Measurements from ENCODE around the gene HCN1.

DNA sequence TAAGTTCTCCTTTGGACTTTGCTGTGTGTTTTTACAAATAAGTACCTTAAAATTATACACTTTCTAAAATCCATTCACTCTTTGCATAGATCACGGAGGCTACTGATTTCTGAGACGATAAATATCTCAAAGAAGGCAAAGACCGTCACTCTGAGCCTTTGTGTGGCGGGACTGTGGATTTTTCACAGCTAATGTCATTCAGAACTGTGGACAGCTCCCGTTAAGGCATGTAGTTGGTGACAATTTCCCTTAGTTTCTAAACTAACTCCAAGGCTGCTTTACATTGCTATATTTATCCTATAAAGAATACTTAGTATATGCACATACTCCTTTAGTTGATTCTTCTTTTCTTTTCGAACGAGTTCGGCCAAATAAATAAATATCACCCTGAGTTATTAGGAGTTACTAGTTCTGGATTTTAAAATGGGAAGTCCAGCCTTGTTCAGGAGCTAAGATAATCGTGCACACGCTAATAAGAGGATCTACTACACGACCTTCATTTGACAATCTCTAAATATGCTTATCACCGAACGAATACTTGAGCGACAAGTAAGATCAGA, 1.8 kb downstream of the HCN1 start:
- no peak for TF ChIP-seq TCF12 (IDR thresholded peaks at IDR 0.05)
- TF ChIP-seq TCF12 (CRISPR knock-in tag; IDR thresholded peaks at IDR 0.05), result no peak
- TF ChIP-seq ZNF12 (CRISPR knock-in tag; IDR thresholded peaks at IDR 0.05), result no peak
- no peak for TF ChIP-seq KLF11 (CRISPR knock-in tag; IDR thresholded peaks at IDR 0.05)
- TF ChIP-seq, protein P1, sequence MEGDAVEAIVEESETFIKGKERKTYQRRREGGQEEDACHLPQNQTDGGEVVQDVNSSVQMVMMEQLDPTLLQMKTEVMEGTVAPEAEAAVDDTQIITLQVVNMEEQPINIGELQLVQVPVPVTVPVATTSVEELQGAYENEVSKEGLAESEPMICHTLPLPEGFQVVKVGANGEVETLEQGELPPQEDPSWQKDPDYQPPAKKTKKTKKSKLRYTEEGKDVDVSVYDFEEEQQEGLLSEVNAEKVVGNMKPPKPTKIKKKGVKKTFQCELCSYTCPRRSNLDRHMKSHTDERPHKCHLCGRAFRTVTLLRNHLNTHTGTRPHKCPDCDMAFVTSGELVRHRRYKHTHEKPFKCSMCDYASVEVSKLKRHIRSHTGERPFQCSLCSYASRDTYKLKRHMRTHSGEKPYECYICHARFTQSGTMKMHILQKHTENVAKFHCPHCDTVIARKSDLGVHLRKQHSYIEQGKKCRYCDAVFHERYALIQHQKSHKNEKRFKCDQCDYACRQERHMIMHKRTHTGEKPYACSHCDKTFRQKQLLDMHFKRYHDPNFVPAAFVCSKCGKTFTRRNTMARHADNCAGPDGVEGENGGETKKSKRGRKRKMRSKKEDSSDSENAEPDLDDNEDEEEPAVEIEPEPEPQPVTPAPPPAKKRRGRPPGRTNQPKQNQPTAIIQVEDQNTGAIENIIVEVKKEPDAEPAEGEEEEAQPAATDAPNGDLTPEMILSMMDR (CRISPR knock-in tag; IDR thresholded peaks at IDR 0.05), result no peak
- TF ChIP-seq, protein P2, sequence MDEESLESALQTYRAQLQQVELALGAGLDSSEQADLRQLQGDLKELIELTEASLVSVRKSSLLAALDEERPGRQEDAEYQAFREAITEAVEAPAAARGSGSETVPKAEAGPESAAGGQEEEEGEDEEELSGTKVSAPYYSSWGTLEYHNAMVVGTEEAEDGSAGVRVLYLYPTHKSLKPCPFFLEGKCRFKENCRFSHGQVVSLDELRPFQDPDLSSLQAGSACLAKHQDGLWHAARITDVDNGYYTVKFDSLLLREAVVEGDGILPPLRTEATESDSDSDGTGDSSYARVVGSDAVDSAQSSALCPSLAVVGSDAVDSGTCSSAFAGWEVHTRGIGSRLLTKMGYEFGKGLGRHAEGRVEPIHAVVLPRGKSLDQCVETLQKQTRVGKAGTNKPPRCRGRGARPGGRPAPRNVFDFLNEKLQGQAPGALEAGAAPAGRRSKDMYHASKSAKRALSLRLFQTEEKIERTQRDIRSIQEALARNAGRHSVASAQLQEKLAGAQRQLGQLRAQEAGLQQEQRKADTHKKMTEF (CRISPR knock-in tag; IDR thresholded peaks at IDR 0.05), result no peak
- TF ChIP-seq, protein P3, sequence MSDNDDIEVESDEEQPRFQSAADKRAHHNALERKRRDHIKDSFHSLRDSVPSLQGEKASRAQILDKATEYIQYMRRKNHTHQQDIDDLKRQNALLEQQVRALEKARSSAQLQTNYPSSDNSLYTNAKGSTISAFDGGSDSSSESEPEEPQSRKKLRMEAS (IDR thresholded peaks at IDR 0.05), result no peak
- no peak for TF ChIP-seq BORCS8-MEF2B (CRISPR knock-in tag; IDR thresholded peaks at IDR 0.05)
- no peak for TF ChIP-seq EZH2 (conservative IDR thresholded peaks at IDR 0.05; ENCODE audit: low read depth, low read length)
- TF ChIP-seq SP2 (CRISPR knock-in tag; IDR thresholded peaks at IDR 0.05), result no peak
- TF ChIP-seq ZNF121 (CRISPR knock-in tag; IDR thresholded peaks at IDR 0.05), result no peak
- no peak for TF ChIP-seq ZNF460 (CRISPR knock-in tag; IDR thresholded peaks at IDR 0.05; ENCODE audit: borderline replicate concordance)
- TF ChIP-seq EP300 (IDR thresholded peaks at IDR 0.05; ENCODE audit: low read depth in 2 of 2, low read length in 2 of 2), result no peak
- no peak for TF ChIP-seq EP300 (CRISPR knock-in tag; IDR thresholded peaks at IDR 0.05; ENCODE audit: borderline replicate concordance)

Data from HepG2 (cell line).